Measurements from ENCODE around the gene CNNM4. TPM values are rescaled to one million over a fixed set of nuclear protein-coding genes. Genes with fewer than 3 reads are reported as not detected.

The CNNM4 gene
- total and polyA plus RNA-seq, 4 donors: 0.82 to 2.3 (median 2.1) TPM

DNA sequence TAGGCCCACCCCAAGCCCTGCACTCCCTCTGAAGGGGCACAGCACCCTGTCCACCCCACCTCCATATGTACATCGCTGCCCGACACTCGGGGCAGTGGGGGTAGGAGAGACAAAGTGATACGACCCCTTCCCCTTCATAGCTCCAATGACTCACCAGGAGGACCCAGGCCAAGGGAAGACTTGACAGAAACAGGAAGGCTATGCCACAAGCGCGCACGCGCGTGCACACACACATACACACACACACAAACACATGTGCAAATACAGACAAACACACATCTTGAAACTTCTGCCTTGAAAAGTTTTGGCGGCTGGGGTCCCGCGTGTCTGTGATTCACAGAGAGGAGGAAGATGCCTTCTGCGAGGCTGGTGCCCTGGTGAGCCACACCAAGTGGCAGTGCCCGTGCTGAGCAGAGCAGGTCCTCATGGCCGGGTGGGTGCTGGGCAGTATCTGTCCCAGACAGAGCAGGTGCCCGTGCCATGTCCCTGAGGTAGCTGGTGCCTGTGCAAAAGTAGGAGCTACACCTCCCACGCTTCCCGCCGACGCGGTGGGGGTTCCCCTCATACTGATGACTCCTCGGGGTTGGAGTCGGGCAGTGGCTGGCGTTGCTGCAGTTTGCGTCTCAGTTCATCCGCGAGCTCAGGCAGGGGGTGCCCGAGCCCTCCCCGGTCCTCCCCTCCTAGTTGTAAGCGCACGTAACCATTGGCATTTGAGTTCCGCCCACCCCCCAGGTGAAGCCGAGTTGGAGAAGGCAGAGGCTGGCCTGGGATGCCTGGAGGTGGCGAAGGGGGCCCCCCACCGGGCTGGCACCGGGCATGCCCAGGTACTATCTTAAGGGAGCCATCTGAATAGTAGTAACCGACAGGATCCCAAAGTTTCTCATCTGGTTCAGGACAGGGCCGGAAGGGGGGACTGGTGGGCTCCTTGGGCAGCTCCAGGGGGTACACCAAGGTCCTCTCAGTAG is 99.6 kb downstream of the CNNM4 start:
- peaks cover 12 to 68% (median 49%) of the 10 kb centered on the region in 4 donors for H3K4me1 ChIP-seq (ENCODE audit: control insufficient read depth in 4 of 4, insufficient read depth in 4 of 4, low read length in 3 of 4)
- H3K36me3 ChIP-seq (ENCODE audit: control insufficient read depth in 4 of 4, insufficient read depth in 3 of 4, low read depth in 1 of 4, low read length in 3 of 4): peaks cover 7 to 32% (median 12%) of the 10 kb centered on the region in 4 donors
- no peak for DNase-seq (ENCODE audit: low spot score)

More for the DNA sequence above, 99.6 kb downstream of the CNNM4 start:
- no peak overlapping the region for H3K9ac ChIP-seq (ENCODE audit: low read depth in 1 of 2, low read length in 2 of 2)
- 76% methylated on average over 38 of the region's 38 CpGs for WGBS
- TF ChIP-seq NR2F2 (IDR thresholded peaks at IDR 0.05): no peak
- no peak for TF ChIP-seq RAD21 (IDR thresholded peaks at IDR 0.05)
- TF ChIP-seq RXRA (IDR thresholded peaks at IDR 0.05): no peak
- no peak for TF ChIP-seq HNF4A (conservative IDR thresholded peaks at IDR 0.05)
- TF ChIP-seq, protein P1, sequence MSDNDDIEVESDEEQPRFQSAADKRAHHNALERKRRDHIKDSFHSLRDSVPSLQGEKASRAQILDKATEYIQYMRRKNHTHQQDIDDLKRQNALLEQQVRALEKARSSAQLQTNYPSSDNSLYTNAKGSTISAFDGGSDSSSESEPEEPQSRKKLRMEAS (IDR thresholded peaks at IDR 0.05): no peak
- no peak for TF ChIP-seq GABPA (IDR thresholded peaks at IDR 0.05 in 1 of 2, conservative IDR thresholded peaks at IDR 0.05 in 1 of 2)
- TF ChIP-seq ATF3 (IDR thresholded peaks at IDR 0.05): no peak
- no peak for TF ChIP-seq FOXA2 (IDR thresholded peaks at IDR 0.05)
- TF ChIP-seq JUND (IDR thresholded peaks at IDR 0.05): no peak
- TF ChIP-seq, protein P2, sequence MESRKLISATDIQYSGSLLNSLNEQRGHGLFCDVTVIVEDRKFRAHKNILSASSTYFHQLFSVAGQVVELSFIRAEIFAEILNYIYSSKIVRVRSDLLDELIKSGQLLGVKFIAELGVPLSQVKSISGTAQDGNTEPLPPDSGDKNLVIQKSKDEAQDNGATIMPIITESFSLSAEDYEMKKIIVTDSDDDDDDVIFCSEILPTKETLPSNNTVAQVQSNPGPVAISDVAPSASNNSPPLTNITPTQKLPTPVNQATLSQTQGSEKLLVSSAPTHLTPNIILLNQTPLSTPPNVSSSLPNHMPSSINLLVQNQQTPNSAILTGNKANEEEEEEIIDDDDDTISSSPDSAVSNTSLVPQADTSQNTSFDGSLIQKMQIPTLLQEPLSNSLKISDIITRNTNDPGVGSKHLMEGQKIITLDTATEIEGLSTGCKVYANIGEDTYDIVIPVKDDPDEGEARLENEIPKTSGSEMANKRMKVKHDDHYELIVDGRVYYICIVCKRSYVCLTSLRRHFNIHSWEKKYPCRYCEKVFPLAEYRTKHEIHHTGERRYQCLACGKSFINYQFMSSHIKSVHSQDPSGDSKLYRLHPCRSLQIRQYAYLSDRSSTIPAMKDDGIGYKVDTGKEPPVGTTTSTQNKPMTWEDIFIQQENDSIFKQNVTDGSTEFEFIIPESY (IDR thresholded peaks at IDR 0.05): no peak
- TF ChIP-seq SP1 (IDR thresholded peaks at IDR 0.05): no peak
- TF ChIP-seq REST (IDR thresholded peaks at IDR 0.05): no peak
- no peak for TF ChIP-seq HNF4G (IDR thresholded peaks at IDR 0.05)
- no peak for TF ChIP-seq FOXA1 (IDR thresholded peaks at IDR 0.05)
- no peak for TF ChIP-seq YY1 (IDR thresholded peaks at IDR 0.05)
- TF ChIP-seq EGR1 (IDR thresholded peaks at IDR 0.05; ENCODE audit: low read depth in 2 of 2): no peak
- H3K27me3 ChIP-seq (ENCODE audit: control insufficient read depth in 4 of 4, insufficient read depth in 4 of 4, low read length in 3 of 4): no peaks in the 10 kb centered on the region
- no peaks in the 10 kb centered on the region for H3K9me3 ChIP-seq (ENCODE audit: control insufficient read depth in 4 of 4, low read length in 3 of 4)
- peak overlapping the region; percentile 78 to 80 for H3K27ac ChIP-seq (ENCODE audit: low read depth in 1 of 2, low read length in 2 of 2)
- H3K4me3 ChIP-seq (ENCODE audit: low read depth in 1 of 3, low read length in 3 of 3): no peak overlapping the region
